NCI-H2081 (cell line): Measurements from ENCODE around the gene TICAM2.
A peak's percentile ranks its signal among the peaks of the same experiment; 100 is the strongest.

Experiments used
- DNase-seq, 2 experiments: peaks; one replicate each; lab custom pipeline; 2025; lab: John Stamatoyannopoulos, UW

TICAM2 gene

DNA sequence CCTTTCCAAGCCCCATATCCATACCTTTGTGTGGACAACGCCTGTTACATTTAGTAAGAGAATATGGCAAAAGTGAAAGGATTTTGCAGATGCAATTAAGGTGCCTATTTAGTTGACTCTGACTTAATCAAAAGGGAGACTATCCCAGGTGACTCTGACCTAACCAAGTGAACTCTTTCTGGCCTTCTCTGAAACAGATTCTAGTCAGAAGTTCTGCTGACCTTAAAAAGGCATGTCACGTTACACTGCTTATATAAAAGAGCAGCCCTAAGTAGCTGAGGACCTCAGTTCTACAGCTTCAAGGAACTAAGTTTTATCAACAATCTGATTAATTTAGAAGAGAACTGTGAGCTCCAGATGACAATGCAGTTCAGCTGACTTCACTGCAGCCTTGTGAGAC, 5.7 kb upstream of the TICAM2 start:
- no peak for DNase-seq

DNA sequence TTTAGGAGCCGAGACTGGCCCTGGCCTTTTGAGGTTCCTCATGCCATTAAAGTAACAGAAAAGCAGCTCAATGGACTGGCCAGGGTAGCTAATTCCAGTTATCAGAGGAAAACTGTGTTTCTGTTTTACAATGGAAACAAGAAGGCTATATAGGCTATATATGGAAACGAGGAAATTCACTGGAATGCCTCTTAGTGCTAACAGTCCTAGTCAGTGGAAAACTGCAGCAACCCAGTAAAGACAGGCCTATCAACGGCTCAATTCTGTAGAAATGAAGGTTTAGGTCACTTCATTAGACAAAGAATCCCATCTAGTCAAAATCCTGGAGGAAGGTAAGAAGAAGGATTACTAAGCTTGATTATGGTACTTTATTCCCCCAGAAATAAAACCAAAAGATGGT, 3.2 kb upstream of the TICAM2 start:
- no peak for DNase-seq

- DNase-seq: peak; percentile 26 to 44
Observed at GRCh38 chr5:115602591-115603125, 379 bp upstream of the TICAM2 start.

DNA sequence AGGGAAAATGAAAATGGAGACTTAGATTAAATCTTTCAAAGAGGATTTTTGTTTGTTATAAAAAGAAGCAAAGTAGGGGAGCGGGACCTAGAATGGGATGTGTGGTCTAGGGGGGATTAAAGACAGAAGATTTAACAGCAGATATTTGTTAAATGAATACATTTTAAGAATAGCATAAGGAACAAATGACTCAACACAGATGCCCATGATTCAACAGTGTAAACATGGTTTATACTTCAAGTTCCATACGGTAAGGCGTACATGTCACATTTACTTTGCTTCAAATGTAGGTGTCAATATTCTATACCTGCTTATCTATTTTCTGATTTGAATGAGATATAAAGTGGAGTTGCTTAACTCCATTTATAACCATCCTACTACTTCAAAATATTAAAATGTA, 1.5 kb downstream of the TICAM2 start:
- no peak for DNase-seq

- DNase-seq: no peak
Observed at GRCh38 chr5:115599924-115600323, 2.4 kb downstream of the TICAM2 start.

DNA sequence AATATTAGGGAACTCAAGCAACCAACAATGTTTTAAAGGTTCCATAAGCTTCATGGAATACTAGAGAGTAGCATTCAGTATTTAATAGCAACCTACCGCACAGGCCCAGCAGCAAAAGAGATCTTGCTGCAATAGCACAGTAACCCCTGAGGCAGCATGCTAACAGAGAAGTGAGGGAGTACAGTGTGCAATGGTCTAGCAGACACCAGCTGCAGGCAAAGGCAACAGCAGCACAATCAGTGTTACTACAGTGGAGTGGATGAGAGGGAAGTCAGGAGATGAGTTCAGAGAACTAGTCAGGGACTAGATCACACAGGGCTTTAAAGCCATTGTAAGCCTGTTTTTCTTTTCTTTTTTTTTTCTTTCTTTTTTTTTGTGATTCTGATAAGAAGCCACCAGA, 2.8 kb downstream of the TICAM2 start:
- DNase-seq: no peak

DNA sequence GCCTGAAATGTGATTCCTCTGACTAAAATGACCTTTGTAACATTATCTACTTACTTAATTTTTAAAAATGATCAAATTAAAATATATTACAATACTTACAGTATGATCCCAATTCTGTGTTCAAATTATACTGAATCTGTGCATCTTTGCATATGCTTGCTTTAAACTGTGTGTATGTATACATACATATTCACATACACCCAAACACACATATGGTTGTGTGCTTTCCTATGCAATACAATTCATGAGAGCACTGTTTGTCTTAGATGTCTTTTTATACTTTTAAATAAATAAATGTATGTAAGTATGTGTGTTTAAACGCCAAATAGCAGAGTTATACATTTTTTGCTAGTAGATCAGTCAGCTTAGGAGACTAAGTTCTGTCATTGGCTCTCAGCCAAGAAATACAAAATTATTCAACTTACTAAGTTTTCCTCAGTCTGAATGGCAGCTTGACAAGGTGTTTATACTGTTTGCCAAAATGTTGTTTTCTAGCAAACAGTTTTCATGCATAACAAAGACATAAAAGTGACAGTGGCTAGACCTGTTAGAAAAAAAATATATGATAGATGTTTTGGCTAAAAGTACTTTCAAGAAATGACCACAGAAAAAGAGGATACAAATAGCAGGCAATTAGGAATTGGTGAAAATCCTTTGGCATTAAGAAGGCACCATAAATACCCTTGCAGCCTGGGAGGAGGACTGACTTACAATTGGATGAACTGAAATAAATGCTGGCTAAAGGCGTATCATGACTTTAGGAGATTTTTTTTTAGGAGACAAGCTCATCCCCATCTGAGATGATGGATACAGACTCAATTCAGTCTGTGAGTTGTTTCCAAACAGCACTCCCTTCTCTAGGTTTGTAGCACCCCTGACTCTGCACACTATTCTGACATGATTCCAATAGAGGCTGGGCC, 7.9 kb downstream of the TICAM2 start:
- DNase-seq: no peak

DNA sequence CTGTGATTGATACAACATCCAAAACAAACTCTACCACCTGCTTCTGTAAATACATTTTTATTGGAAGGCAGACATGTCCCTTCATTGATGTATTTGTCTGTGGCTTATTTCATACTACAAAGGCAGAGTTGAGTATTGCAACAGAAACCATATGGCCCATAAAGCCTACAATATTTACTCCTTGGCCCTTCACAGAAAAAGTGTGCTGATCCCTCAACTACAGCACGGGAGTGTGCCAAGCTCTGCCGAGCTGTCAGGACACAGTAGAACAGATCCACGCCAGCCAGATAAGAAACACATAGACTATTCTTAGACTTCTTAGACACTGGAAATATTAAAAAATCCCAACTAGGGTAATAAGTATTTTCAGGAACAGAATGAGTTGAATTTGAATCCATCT, 13.2 kb downstream of the TICAM2 start:
- no peak for DNase-seq

DNA sequence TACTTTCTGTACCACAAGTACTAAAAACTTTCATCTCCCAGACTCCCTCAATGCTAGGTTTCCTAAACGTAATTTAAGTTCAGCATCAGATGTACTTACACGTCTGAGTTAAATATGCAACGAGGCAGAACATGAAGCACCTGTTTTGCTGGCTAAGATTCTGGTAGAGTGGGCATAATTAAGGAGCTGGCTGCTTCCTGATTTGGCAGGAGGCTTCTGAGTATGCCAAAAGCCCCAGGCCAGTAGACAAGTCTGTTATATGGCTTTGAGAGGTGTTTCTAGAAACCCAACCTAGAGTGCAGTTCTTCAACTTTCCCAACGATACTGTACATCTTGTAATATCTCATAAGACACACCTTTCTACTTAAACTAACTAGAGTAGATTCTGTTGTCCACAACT, 13.6 kb downstream of the TICAM2 start:
- no peak for DNase-seq

- peak in 1 of 2 experiments; percentile 8 for DNase-seq
Observed at GRCh38 chr5:115586525-115587146, 15.6 kb downstream of the TICAM2 start.

- DNase-seq: no peak
Observed at GRCh38 chr5:115585265-115585664, 17.0 kb downstream of the TICAM2 start.

DNA sequence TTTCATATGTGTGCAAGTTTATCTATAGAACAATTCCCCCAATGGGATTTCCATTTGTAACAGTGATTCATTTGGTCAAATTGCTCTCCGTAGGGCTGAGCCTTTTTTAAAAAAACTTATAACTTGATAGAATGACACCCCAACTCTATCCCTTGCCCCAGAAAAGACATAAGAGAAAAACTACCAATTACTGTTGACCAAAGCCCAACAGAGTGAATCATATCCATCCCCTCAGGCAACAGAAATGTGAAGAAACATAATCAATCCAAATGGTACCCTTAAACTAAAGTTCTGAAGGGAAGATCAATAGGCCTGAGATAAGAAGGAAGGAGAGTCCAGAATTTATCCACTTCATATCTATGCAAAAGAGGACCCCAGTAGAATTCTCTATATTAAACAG, 17.8 kb downstream of the TICAM2 start:
- DNase-seq: no peak

DNA sequence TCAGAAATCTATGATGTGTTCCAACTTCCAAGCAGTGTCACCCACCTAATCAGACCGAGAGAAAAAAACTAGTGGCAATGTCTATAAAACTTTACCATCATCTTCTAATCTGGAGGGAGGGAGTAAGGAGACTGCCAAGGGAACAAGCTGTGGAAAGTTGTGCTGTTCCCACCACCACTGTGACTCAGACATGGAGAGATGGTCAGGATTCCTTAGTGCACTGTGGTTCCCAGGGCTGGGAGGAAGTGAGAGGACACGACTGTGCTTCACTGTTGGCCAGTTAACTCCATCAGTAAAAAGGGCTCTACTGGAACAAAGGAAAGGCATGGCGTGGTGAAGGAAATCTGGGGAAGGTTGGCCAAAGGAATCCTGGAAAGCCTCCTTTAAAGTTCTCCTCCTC, 18.8 kb downstream of the TICAM2 start:
- DNase-seq: no peak

- DNase-seq: no peak
Observed at GRCh38 chr5:115580941-115581340, 21.3 kb downstream of the TICAM2 start.

DNA sequence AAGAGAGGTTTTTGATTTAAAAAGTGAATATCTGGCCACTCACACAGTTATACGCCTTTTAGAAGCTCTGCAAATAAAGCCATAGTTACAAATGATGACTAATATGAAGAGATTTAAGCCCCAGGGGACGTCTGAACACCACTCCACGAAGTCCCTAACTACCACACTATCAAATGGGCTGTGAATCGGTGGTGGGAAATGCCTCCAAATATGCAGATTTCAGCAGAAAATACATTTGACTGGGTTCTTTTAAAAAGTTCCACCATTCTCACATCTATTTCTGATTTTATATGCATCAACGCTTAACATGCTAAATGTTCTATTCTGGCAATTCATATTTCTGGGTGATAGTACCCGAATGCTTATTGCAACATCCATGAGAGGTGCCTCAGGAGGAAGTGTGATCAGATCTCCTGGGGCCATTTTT, 22.5 kb downstream of the TICAM2 start:
- DNase-seq: no peak

- DNase-seq: no peak
Observed at GRCh38 chr5:115579216-115579615, 23.1 kb downstream of the TICAM2 start.

DNA sequence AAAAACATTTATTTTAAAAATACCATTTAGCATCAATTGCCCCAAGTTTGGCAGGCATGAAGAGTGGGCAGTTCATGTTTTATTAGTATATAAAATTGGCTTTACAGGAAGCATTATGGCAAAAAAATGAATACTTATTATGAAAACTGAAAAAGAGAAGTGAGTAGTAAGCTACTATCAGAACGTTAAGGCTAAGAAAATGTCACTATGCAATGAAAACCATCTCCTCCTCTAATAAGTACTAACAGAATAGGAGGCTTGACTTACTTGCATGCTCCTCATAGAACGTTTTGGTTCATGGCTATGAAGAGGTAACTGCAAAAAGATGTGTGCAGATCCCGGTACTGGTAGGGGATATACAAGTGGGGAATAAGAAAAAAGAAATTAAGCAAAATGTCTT, 23.6 kb downstream of the TICAM2 start:
- no peak for DNase-seq

DNA sequence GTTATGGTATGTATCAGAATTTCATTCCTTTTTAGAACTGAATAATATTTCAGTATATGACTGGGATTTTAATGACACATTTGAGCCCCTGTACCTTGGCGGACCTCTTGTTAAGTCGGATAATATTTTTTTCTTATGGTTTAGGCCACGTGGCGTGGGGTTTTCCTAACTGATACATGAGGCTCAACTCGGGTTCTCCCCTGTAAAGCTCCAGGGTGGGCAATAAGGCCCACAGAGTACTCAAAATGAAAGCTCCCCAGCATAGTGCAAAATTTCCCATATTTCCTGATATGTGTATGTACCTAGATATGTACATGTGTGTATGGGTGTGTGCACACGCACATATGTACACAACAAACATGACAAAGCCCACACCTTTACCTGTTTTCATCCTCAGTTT, 24.5 kb downstream of the TICAM2 start:
- no peak for DNase-seq

- DNase-seq: no peak
Observed at GRCh38 chr5:115577329-115577728, 24.9 kb downstream of the TICAM2 start.

DNA sequence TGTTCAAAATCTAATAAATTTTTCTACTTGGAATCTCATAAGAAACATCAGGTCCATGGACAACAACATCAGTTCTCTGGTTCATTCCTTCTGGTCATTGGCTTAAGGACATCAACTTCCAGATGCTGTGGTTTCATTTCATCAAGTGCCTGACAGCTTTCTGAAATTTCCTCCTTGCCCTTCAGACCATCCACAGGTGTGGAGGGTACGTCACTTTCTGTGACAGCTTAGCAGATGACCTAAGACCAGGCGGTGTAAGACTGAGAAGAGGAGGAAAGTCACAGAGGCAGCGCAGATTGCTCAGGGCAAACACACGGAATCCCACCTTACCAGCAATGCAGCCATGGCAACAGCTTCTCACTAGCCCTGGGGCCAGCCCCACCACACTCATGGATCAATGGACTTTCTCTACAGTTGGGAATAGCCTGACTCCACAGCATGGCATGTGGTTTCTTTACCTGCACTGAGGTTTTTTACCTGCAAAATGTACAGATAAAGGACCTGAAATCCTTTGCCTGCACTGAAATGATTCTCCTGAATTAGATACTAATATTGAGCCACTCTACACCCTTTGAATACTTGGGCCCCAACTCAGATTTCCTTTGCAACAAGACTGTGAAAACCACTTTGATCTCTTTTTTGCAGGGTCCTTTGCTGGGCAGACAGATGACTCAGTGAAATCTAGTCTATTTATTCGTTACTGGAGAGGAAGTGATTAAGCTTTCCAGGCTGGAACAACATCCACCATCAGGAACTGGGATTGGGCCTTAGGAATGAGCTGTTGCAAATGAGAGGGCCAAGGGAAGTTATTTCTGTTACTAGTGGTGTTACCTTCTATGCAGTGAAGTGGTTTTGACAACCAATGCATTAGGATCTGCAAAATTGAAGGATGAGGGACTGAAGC, 26.9 kb downstream of the TICAM2 start:
- DNase-seq: no peak

DNA sequence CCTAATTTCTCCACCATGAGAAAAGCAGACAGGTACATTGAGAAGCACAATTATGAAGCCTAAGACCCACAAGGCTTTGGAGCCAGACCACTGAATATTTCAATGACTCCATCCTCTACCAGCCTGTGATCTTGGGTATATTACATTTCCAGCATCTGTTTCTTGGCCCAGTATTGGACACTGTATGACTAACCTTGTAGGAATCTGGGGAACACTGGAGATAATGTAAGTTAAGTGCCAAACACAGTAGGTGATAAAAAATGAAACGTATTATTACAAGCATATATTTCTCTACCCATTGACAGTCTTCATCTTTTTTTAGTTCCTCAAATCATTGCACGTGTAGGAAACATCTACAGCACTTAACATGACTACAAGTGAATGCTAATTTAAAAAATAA, 29.1 kb downstream of the TICAM2 start:
- no peak for DNase-seq

DNA sequence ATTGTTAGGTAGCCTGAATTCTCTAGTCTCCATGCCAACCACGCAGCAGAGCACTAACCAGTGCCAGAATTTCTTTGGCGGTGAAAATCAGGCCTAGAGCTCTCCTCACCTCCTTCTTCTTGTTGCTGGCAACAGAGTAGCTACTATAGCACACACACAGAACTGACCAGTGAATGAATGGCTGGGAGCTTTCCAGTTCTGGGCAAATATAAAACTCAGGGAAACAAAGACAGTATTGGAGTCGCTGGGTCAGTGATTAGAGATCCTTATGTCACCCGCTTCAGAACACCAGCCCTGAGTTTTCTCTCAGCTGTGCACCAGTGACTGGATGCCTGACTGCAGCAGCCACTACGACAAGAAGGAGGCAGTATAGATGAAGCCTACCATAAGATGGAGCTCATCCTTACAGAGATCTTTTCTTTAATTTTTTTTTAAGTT, 30.8 kb downstream of the TICAM2 start:
- DNase-seq: no peak
